Occipital lobe (tissue), 3 donors: ENCODE data around the gene HMGXB3. TPM values are rescaled to one million over a fixed set of nuclear protein-coding genes. Genes with fewer than 3 reads are reported as not detected.
"Not testable (repeated sequence)": the region's sequence is repeated elsewhere in the genome, so short reads cannot be mapped to it uniquely, and the experiment has no call there.

Experiments used
- DNase-seq: peaks from one replicate; lab custom pipeline; 2025; lab: John Stamatoyannopoulos, UW
- small RNA-seq: library from RNA; depleted of rRNA; stranded (forward); fragments of <200 nt; gene quantifications from one replicate; pipeline ENCODE3, GENCODE V24; 2014
- total RNA-seq: library from RNA; depleted of rRNA; stranded (reverse); fragments of >200 nt; gene quantifications from one replicate; pipeline ENCODE4 v1.2.3, GENCODE V29; 2014

HMGXB3 gene
- total RNA-seq, 1 donor from 2014 or later = 19.8 TPM

DNA sequence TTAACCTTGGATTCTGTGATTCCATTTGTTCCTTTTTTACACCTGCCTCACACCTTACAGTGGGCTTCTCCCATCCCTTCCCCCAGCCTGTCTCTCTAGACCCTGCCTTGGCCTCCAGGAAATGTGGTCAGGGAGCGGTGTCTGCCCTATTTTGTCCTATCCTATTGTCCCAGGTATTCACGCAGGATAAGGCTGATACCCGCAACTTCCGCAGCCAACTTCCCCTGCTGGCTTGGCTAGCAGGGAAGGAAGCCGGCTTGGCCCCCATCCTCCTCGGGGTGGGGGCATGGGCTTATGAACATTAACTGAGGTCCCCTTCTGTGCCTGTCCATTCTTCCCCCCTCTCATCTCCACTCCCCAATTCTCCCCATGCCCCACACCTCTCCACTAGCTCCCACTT is 82.3 kb downstream of the HMGXB3 start:
- DNase-seq = no peak

- not testable (repeated sequence) for DNase-seq
These were observed 84.2 kb downstream of the HMGXB3 start for GRCh38 chr5:150084754-150085153.

DNA sequence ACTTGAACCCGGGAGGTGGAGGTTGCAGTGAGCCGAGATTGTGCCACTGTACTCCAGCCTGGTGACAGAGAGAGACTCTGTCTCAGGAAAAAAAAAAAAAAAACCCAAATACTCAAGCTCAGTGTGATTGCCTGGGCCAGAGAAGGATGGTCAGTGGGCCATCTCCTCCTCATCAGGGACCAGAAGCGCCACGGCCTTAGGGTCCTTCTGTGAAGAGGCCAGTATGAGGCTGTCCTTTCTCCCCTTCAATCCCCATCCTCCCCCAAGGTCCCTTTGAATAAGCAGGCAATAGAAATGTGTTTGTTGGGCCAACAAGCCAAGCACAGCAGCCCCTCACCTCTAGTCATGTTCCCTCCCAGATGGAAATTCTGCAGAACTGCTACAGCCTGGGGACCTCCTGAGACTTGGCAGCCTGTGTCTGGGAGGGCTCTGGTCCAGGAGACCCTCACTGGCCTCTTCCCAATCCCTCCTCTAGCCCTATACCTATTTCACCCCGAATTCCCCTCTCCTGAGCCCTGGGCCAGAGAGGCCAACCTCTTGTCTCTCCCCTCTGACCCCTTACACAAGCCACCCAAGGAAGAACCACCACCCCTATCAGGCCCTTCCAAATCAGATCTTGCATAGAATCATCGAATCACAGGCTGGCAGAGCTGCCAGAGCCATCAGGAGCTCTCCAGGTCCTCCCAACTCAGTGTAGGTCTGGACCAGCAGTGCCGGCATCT is 84.8 kb downstream of the HMGXB3 start:
- DNase-seq = no peak

- no peak for DNase-seq
These were observed 85.6 kb downstream of the HMGXB3 start, which contains the start of gene CSF1R for GRCh38 chr5:150085950-150086715. TSS of gene CSF1R (minus strand) at chr5:150086554. CDS start at chr5:150086427, 127 bp downstream.

- no peak for DNase-seq
These were observed 91.7 kb downstream of the HMGXB3 start for GRCh38 chr5:150092159-150092787.

GRCh38 chr5:150097152-150097551 is 96.6 kb downstream of the HMGXB3 start:
- no peak for DNase-seq

- DNase-seq = no peak
These were observed 100.5 kb downstream of the HMGXB3 start for GRCh38 chr5:150101023-150101422.

Small RNAs within 50 kb of the gene (small RNA-seq; reads per million reads assigned to genes)
- gene RF00019 = not detected

Other genes starting within 250 kb of the HMGXB3 start
- gene PDE6A, start 55.9 kb upstream of the HMGXB3 start, total RNA-seq = not detected
- gene SLC26A2, start 40.0 kb upstream of the HMGXB3 start, total RNA-seq = 13.6 TPM
- gene TIGD6, start 85 bp upstream of the HMGXB3 start, total RNA-seq = 5.1 TPM
- 8.3 TPM for gene CSF1R, start 85.8 kb downstream of the HMGXB3 start, total RNA-seq
- 13.7 TPM for gene PDGFRB, start 155.1 kb downstream of the HMGXB3 start, total RNA-seq
- not detected for gene CDX1, start 166.0 kb downstream of the HMGXB3 start, total RNA-seq
- 0.62 TPM for gene SLC6A7, start 189.3 kb downstream of the HMGXB3 start, total RNA-seq